ENCODE data around the gene FLAD1. TPM values are rescaled to one million over a fixed set of nuclear protein-coding genes. Genes with fewer than 3 reads are reported as not detected.
A peak's percentile ranks its signal among the peaks of the same experiment; 100 is the strongest.
"Not testable (repeated sequence)": the region's sequence is repeated elsewhere in the genome, so short reads cannot be mapped to it uniquely, and the experiment has no call there.

FLAD1 gene
- total and polyA plus RNA-seq, 2 donors = 10.5 to 27.9 TPM

GRCh38 chr1:154978360-154978759 lies 4.8 kb upstream of the FLAD1 start:
- 85% methylated on average over 3 of the region's 3 CpGs for WGBS
- no peaks in the 10 kb centered on the region for H3K36me3 ChIP-seq (ENCODE audit: insufficient read depth)
- no peaks in the 10 kb centered on the region for H3K4me1 ChIP-seq (ENCODE audit: insufficient read depth)
- no peak overlapping the region for H3K27ac ChIP-seq (ENCODE audit: low read depth)
- no peak for DNase-seq (ENCODE audit: extremely low spot score)
- H3K4me3 ChIP-seq (ENCODE audit: low read depth, low read length) = no peak overlapping the region

DNA sequence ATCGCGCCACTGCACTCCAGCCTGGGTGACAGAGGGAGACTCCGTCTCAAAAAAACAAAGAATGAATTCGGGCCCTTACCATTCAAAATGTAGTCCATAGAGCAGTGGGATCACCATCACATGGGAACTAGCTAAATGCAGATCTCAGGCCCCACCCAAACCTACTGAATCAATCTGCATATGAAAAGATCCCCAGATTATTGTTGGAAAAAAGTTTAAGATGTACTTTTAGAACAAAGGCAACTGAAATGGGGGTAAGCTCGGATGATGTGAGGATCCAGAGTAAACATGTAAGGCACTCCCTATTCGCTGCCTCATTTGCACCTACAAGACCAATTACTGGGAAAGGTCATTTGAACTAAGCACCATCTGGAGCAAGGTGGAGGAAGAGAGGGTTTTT lies 803 bp upstream of the FLAD1 start:
- H3K27ac ChIP-seq (ENCODE audit: low read depth) = no peak overlapping the region
- no peaks in the 10 kb centered on the region for H3K36me3 ChIP-seq (ENCODE audit: insufficient read depth)
- H3K4me3 ChIP-seq (ENCODE audit: low read depth, low read length) = no peak overlapping the region
- WGBS = 61% methylated on average over 6 of the region's 6 CpGs
- no peak for DNase-seq (ENCODE audit: extremely low spot score)
- no peaks in the 10 kb centered on the region for H3K4me1 ChIP-seq (ENCODE audit: insufficient read depth)

- Histone ChIP-seq H3K36me3 (ENCODE audit: insufficient read depth) (no peaks in the 10 kb centered on the region), H3K27ac (ENCODE audit: low read depth) (no peak overlapping the region), H3K4me1 (ENCODE audit: insufficient read depth) (no peaks in the 10 kb centered on the region), H3K4me3 (ENCODE audit: low read depth, low read length) (peak overlapping the region; percentile 60)
- WGBS = 14% methylated on average over 17 of the region's 17 CpGs
- no peak for DNase-seq (ENCODE audit: extremely low spot score)
Observed at GRCh38 chr1:154983776-154984466, 777 bp downstream of the FLAD1 start.

GRCh38 chr1:154986736-154987135 lies 3.6 kb downstream of the FLAD1 start:
- not testable (repeated sequence) for H3K27ac ChIP-seq (ENCODE audit: low read depth); H3K36me3 ChIP-seq (ENCODE audit: insufficient read depth); H3K4me1 ChIP-seq (ENCODE audit: insufficient read depth); H3K4me3 ChIP-seq (ENCODE audit: low read depth, low read length); DNase-seq (ENCODE audit: extremely low spot score)
- 90% methylated on average over 4 of the region's 4 CpGs for WGBS

DNA sequence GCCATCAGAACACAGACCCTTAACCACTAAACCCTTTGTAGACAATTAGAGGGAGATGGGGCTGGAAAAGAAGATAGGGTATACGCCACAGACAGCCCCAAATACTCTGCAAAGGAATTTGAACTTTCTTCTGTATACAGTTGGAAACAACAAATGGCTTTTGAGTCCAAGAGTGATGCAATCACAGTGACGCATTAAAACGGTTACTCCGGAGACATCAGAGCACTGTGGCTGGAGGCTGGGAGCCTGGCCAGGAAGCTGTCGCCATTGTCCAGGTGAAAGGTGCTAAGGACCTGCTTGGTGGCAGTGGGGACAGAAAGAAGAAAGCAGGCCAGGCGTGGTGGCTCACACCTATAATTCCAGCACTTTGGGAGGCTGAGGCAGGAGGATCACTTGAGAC lies 4.2 kb downstream of the FLAD1 start:
- Histone ChIP-seq H3K4me3 (ENCODE audit: low read depth, low read length) (no peak overlapping the region), H3K36me3 (ENCODE audit: insufficient read depth) (no peaks in the 10 kb centered on the region), H3K4me1 (ENCODE audit: insufficient read depth) (no peaks in the 10 kb centered on the region), H3K27ac (ENCODE audit: low read depth) (no peak overlapping the region)
- DNase-seq (ENCODE audit: extremely low spot score) = no peak
- WGBS = 75% methylated on average over 6 of the region's 6 CpGs

DNA sequence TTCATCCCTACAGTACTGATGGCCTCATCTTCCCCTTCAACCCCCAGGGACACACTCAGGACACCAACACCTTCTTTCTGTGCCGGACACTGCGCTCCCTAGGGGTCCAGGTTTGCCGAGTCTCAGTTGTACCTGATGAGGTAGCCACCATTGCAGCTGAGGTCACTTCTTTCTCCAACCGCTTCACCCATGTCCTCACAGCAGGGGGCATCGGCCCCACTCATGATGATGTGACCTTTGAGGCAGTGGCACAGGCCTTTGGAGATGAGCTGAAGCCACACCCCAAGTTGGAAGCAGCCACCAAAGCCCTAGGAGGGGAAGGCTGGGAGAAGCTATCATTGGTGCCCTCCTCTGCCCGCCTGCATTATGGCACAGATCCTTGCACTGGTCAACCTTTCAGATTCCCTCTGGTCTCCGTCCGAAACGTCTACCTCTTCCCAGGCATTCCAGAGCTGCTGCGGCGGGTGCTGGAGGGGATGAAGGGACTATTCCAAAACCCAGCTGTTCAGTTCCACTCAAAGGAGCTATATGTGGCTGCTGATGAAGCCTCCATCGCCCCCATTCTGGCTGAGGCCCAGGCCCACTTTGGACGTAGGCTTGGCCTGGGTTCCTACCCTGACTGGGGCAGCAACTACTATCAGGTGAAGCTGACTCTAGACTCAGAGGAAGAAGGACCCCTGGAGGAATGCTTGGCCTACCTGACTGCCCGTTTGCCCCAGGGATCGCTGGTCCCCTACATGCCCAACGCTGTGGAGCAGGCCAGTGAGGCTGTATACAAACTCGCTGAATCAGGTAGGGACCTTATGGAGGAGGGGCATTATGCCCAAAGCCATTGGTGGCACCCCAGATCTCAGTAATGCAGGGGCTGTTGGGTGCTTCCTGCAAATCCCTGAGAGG lies 5.2 kb downstream of the FLAD1 start:
- no peak overlapping the region for H3K4me3 ChIP-seq (ENCODE audit: low read depth, low read length)
- no peak for DNase-seq (ENCODE audit: extremely low spot score)
- H3K4me1 ChIP-seq (ENCODE audit: insufficient read depth) = no peaks in the 10 kb centered on the region
- no peak overlapping the region for H3K27ac ChIP-seq (ENCODE audit: low read depth)
- H3K36me3 ChIP-seq (ENCODE audit: insufficient read depth) = no peaks in the 10 kb centered on the region
- WGBS = 87% methylated on average over 17 of the region's 17 CpGs

DNA sequence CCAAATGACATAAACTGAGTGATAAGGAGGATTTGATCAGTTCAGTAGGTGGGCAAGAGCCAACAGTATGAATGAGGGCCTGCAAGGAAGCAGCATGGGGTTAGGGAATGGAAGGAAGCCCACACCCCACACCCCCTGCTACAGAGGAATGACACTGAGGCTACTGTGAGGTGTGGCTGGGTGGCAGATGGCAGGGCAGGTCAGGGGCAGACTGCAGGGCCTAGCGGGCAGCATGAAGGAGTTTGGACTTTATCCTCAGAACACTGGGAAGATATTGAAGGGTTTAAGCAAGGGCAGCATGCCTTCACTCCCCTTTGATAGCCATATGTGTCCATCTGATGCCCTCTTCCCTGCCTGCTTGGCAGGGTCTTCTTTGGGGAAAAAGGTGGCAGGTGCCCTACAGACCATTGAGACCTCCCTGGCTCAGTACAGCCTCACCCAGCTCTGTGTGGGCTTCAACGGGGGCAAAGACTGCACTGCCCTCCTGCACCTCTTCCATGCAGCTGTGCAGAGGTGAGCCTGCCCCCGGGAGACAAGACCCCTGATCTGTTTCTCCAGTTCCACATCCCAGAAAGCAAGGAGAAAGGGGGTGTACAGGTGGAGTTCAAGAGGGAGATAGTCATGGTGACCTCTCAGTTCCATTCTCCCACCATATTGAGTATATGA lies 6.2 kb downstream of the FLAD1 start:
- DNase-seq (ENCODE audit: extremely low spot score) = no peak
- 85% methylated on average over 3 of the region's 3 CpGs for WGBS
- H3K36me3 ChIP-seq (ENCODE audit: insufficient read depth) = no peaks in the 10 kb centered on the region

GRCh38 chr1:154990276-154990675 lies 7.1 kb downstream of the FLAD1 start:
- Histone ChIP-seq H3K27ac (ENCODE audit: low read depth) (no peak overlapping the region), H3K36me3 (ENCODE audit: insufficient read depth) (no peaks in the 10 kb centered on the region), H3K4me3 (ENCODE audit: low read depth, low read length) (no peak overlapping the region), H3K4me1 (ENCODE audit: insufficient read depth) (no peaks in the 10 kb centered on the region)
- WGBS = 92% methylated on average over 8 of the region's 8 CpGs
- no peak for DNase-seq (ENCODE audit: extremely low spot score)

More for the DNA sequence above, 6.2 kb downstream of the FLAD1 start:
- Histone ChIP-seq H3K27ac (ENCODE audit: low read depth) (no peak overlapping the region), H3K4me1 (ENCODE audit: insufficient read depth) (no peaks in the 10 kb centered on the region), H3K4me3 (ENCODE audit: low read depth, low read length) (no peak overlapping the region)

- H3K4me3 ChIP-seq (ENCODE audit: low read depth, low read length) = no peak overlapping the region
- no peak for DNase-seq (ENCODE audit: extremely low spot score)
- H3K36me3 ChIP-seq (ENCODE audit: insufficient read depth) = no peaks in the 10 kb centered on the region
- H3K4me1 ChIP-seq (ENCODE audit: insufficient read depth) = no peaks in the 10 kb centered on the region
- no peak overlapping the region for H3K27ac ChIP-seq (ENCODE audit: low read depth)
- WGBS = 80% methylated on average over 14 of the region's 14 CpGs
Observed at GRCh38 chr1:154992721-154993571, 9.8 kb downstream of the FLAD1 start.

GRCh38 chr1:154993572-154994268 lies 10.6 kb downstream of the FLAD1 start, which contains the start of gene LENEP:
Gene LENEP, plus strand, starts transcription at chr1:154993586. Its CDS starts 22 bp downstream, at chr1:154993608.
- no peak for DNase-seq (ENCODE audit: extremely low spot score)

GRCh38 chr1:154994269-154994587 lies 11.1 kb downstream of the FLAD1 start:
- Histone ChIP-seq H3K27ac (ENCODE audit: low read depth) (no peak overlapping the region), H3K4me1 (ENCODE audit: insufficient read depth) (no peaks in the 10 kb centered on the region), H3K36me3 (ENCODE audit: insufficient read depth) (no peaks in the 10 kb centered on the region), H3K4me3 (ENCODE audit: low read depth, low read length) (no peak overlapping the region)
- 73% methylated on average over 1 of the region's 1 CpG for WGBS
- no peak for DNase-seq (ENCODE audit: extremely low spot score)

More at GRCh38 chr1:154993572-154994268, 10.6 kb downstream of the FLAD1 start, which contains the start of gene LENEP:
- Histone ChIP-seq H3K27ac (ENCODE audit: low read depth) (no peak within 1 kb of the TSS), H3K4me1 (ENCODE audit: insufficient read depth) (no peaks in the 10 kb centered on the region), H3K36me3 (ENCODE audit: insufficient read depth) (no peaks in the 10 kb centered on the region), H3K4me3 (ENCODE audit: low read depth, low read length) (no peak within 1 kb of the TSS)
- WGBS = 75% methylated on average over 8 of the region's 8 CpGs

GRCh38 chr1:154994591-154994990 lies 11.4 kb downstream of the FLAD1 start:
- no peak overlapping the region for H3K4me3 ChIP-seq (ENCODE audit: low read depth, low read length)
- H3K27ac ChIP-seq (ENCODE audit: low read depth) = no peak overlapping the region
- H3K4me1 ChIP-seq (ENCODE audit: insufficient read depth) = no peaks in the 10 kb centered on the region
- WGBS = 64% methylated on average over 3 of the region's 3 CpGs
- no peak for DNase-seq (ENCODE audit: extremely low spot score)
- no peaks in the 10 kb centered on the region for H3K36me3 ChIP-seq (ENCODE audit: insufficient read depth)

Data from urinary bladder (tissue), 4 donors.